ENCODE data around the gene ENOSF1. TPM values are rescaled to one million over a fixed set of nuclear protein-coding genes. Genes with fewer than 3 reads are reported as not detected.
A peak's percentile ranks its signal among the peaks of the same experiment; 100 is the strongest.
"Not testable (repeated sequence)": the region's sequence is repeated elsewhere in the genome, so short reads cannot be mapped to it uniquely, and the experiment has no call there.

The ENOSF1 gene
- total and polyA plus RNA-seq, 2 of the 13 experiments (the other 11 are each of a cell fraction or from before 2014, with no cell fraction given) = 37.6 to 40.1 TPM

DNA sequence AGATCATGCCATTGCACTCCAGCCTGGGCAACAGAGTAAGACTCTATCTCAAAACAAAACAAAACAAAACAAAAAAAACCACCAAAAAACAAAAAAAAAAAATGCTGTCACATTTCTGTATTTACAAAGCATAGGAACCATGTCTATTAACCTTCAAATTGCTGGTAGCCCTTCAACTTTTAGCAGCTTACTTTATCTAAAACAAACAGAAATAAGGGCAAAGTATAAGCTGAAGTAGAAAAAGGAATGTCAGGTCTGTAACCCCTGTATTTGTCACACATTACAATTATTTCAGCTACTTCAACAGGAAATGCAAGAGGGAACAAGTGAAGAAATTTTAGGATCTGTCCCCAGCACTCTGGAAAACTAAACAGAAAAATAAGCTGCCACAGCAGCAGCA is 29.6 kb downstream of the ENOSF1 start (continued):
- TF ChIP-seq NR2F6 (IDR thresholded peaks at IDR 0.05) (peak; percentile 77), NR2F6 (CRISPR knock-in tag; IDR thresholded peaks at IDR 0.05) (peak; percentile 50), ZNF557 (CRISPR knock-in tag; IDR thresholded peaks at IDR 0.05) (no peak), ZNF382 (CRISPR knock-in tag; IDR thresholded peaks at IDR 0.05; ENCODE audit: borderline replicate concordance) (no peak), NR2F1 (CRISPR knock-in tag; IDR thresholded peaks at IDR 0.05) (peak in 1 of 2 experiments; percentile 46; a peak in 1 of 4 replicates)
- TF ChIP-seq, protein P1, sequence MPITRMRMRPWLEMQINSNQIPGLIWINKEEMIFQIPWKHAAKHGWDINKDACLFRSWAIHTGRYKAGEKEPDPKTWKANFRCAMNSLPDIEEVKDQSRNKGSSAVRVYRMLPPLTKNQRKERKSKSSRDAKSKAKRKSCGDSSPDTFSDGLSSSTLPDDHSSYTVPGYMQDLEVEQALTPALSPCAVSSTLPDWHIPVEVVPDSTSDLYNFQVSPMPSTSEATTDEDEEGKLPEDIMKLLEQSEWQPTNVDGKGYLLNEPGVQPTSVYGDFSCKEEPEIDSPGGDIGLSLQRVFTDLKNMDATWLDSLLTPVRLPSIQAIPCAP (CRISPR knock-in tag; IDR thresholded peaks at IDR 0.05; ENCODE audit: low read depth) = no peak

DNA sequence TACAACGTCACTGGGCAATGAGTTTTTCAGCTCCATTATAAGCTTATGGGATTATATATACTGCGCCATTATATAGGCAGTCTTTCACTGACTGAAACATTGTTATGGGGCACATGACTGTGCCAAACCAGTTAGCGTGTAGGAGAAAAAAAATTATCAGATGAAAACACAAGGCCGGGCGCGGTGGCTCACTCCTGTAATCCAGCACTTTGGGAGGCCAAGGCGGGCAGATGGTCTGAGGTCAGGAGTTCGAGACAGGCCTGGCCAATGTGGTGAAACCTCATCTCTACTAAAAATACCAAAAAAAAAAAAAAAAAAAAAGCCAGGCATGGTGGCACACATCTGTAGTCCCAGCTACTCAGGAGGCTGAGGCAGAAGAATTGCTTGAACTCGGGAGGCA is 30.0 kb downstream of the ENOSF1 start:
- in situ Hi-C loops (cut with HindIII; ENCODE audit: extremely low pct_ligation_motif_present, low pct_unique_long_range_greater_than_20kb); H3K79me2 ChIP-seq (ENCODE audit: insufficient read depth, low read length); H3K9me3 ChIP-seq (ENCODE audit: low read length); H2AFZ ChIP-seq (ENCODE audit: low read length); H3K4me3 ChIP-seq (replicated peaks in 1 of 3; ENCODE audit: insufficient read depth in 1 of 3, low read depth in 2 of 3, low read length in 3 of 3); H3K9ac ChIP-seq (ENCODE audit: insufficient read depth, low read depth, low read length); DNase-seq (ENCODE audit: low spot score); BruUV-seq (replicated peaks); ATAC-seq; H3K27ac ChIP-seq (ENCODE audit: extremely low read length, insufficient read depth, low read length); H3K27me3 ChIP-seq (ENCODE audit: control insufficient read depth in 1 of 2, insufficient read depth in 2 of 2, low read length in 2 of 2); FAIRE-seq; intact Hi-C loops (cut with micrococcal nuclease; ENCODE audit: unreplicated experiment); CTCF ChIA-PET (ENCODE audit: low intra/inter-chr PET ratio, low total read pairs); H4K20me1 ChIP-seq (ENCODE audit: insufficient read depth, low read length); H3K4me2 ChIP-seq (ENCODE audit: low read depth, low read length): not testable (repeated sequence)
- POLR2A ChIA-PET = interaction anchor here (0.7 to 1.5 kb wide), 4 partner anchors 21 to 131 kb away, joined by 5 to 8 read pairs (median 6); partner anchors contain the start of gene ENOSF1
- Histone ChIP-seq H3K4me1 (ENCODE audit: insufficient read depth, low read length) (peaks cover 31% of the 10 kb centered on the region), H3K36me3 (replicated peaks in 1 of 2; ENCODE audit: control insufficient read depth in 1 of 2, insufficient read depth in 2 of 2, low read length in 2 of 2) (peaks cover 31 to 55% of the 10 kb centered on the region in 2 experiments; a peak in 4 of 5 replicates)
- WGBS (ENCODE audit: low lambda C conversion rate) = 94% methylated on average over 9 of the region's 9 CpGs

DNA sequence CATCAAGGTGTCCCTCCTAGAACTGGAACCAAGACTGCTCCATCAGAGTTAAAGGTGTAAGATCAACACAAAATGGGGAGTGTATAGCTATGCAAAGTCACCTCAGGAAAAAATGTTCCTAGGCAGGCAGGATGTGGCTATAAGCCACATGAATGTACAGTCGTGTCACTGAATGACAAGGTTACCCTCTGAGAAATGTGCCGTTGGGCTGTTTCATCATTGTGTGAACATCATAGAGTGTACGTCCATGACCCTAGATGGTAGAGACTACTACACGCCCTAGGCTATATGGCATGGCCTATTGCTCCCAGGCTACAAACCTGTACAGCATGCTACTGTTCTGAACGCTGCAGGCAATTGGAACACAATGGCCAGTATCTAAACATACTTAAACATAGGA is 30.4 kb downstream of the ENOSF1 start:
- DNase-seq (ENCODE audit: low spot score) (no peak), ATAC-seq (no peak), FAIRE-seq (no peak)
- H3K79me2 ChIP-seq (ENCODE audit: insufficient read depth, low read length) = no peaks in the 10 kb centered on the region
- no peak overlapping the region for H2AFZ ChIP-seq (ENCODE audit: low read length)
- 98% methylated on average over 5 of the region's 5 CpGs for whole genome bisulfite sequencing (ENCODE audit: low lambda C conversion rate)
- H3K9me3 ChIP-seq (ENCODE audit: low read length) = no peaks in the 10 kb centered on the region
- H3K27ac ChIP-seq (ENCODE audit: extremely low read length, insufficient read depth, low read length) = no peak overlapping the region
- peaks cover 29 to 54% of the 10 kb centered on the region in 2 experiments for H3K36me3 ChIP-seq (replicated peaks in 1 of 2; ENCODE audit: control insufficient read depth in 1 of 2, insufficient read depth in 2 of 2, low read length in 2 of 2)
- no peak overlapping the region for H3K4me3 ChIP-seq (replicated peaks in 1 of 3; ENCODE audit: insufficient read depth in 1 of 3, low read depth in 2 of 3, low read length in 3 of 3)
- in situ Hi-C loops (cut with HindIII; ENCODE audit: extremely low pct_ligation_motif_present, low pct_unique_long_range_greater_than_20kb) (no loop called here), intact Hi-C loops (cut with micrococcal nuclease; ENCODE audit: unreplicated experiment) (no loop called here)
- H3K4me1 ChIP-seq (ENCODE audit: insufficient read depth, low read length) = peaks cover 31% of the 10 kb centered on the region
- no peaks in the 10 kb centered on the region for H3K27me3 ChIP-seq (ENCODE audit: control insufficient read depth in 1 of 2, insufficient read depth in 2 of 2, low read length in 2 of 2)
- H3K9ac ChIP-seq (ENCODE audit: insufficient read depth, low read depth, low read length) = no peak overlapping the region
- BruUV-seq (replicated peaks) = no TSS peak
- peaks cover 8% of the 10 kb centered on the region; the same call in 1 of the 2 replicates for H4K20me1 ChIP-seq (ENCODE audit: insufficient read depth, low read length)
- no peak overlapping the region for H3K4me2 ChIP-seq (ENCODE audit: low read depth, low read length)
- ChIA-PET CTCF (ENCODE audit: low intra/inter-chr PET ratio, low total read pairs) (no interaction called here), POLR2A (no interaction called here)
- TF ChIP-seq, protein P2, sequence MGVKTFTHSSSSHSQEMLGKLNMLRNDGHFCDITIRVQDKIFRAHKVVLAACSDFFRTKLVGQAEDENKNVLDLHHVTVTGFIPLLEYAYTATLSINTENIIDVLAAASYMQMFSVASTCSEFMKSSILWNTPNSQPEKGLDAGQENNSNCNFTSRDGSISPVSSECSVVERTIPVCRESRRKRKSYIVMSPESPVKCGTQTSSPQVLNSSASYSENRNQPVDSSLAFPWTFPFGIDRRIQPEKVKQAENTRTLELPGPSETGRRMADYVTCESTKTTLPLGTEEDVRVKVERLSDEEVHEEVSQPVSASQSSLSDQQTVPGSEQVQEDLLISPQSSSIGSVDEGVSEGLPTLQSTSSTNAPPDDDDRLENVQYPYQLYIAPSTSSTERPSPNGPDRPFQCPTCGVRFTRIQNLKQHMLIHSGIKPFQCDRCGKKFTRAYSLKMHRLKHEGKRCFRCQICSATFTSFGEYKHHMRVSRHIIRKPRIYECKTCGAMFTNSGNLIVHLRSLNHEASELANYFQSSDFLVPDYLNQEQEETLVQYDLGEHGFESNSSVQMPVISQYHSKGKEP (CRISPR knock-in tag; IDR thresholded peaks at IDR 0.05) = no peak
- TF ChIP-seq ZSCAN20 (CRISPR knock-in tag; IDR thresholded peaks at IDR 0.05; ENCODE audit: borderline replicate concordance) = no peak
- TF ChIP-seq SCMH1 (CRISPR knock-in tag; IDR thresholded peaks at IDR 0.05; ENCODE audit: borderline replicate concordance) = no peak
- TF ChIP-seq ZNF44 (CRISPR knock-in tag; IDR thresholded peaks at IDR 0.05) = no peak
- no peak for TF ChIP-seq TCF7L2 (IDR thresholded peaks at IDR 0.05; ENCODE audit: low read depth, low read length)
- TF ChIP-seq ZNF441 (CRISPR knock-in tag; IDR thresholded peaks at IDR 0.05; ENCODE audit: borderline replicate concordance) = no peak
- TF ChIP-seq, protein P3, sequence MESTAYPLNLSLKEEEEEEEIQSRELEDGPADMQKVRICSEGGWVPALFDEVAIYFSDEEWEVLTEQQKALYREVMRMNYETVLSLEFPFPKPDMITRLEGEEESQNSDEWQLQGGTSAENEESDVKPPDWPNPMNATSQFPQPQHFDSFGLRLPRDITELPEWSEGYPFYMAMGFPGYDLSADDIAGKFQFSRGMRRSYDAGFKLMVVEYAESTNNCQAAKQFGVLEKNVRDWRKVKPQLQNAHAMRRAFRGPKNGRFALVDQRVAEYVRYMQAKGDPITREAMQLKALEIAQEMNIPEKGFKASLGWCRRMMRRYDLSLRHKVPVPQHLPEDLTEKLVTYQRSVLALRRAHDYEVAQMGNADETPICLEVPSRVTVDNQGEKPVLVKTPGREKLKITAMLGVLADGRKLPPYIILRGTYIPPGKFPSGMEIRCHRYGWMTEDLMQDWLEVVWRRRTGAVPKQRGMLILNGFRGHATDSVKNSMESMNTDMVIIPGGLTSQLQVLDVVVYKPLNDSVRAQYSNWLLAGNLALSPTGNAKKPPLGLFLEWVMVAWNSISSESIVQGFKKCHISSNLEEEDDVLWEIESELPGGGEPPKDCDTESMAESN (CRISPR knock-in tag; conservative IDR thresholded peaks at IDR 0.05) = no peak
- no peak for TF ChIP-seq ZNF235 (CRISPR knock-in tag; IDR thresholded peaks at IDR 0.05; ENCODE audit: borderline replicate concordance)

Measured in HepG2 (cell line).